ENCODE measurements around the gene RNF13. TPM values are rescaled to one million over a fixed set of nuclear protein-coding genes. Genes with fewer than 3 reads are reported as not detected.
A peak's percentile ranks its signal among the peaks of the same experiment; 100 is the strongest.

Gene RNF13
- total and polyA plus RNA-seq, 4 experiments from 2014 or later, result 63.3 to 136 (median 98.7) TPM

DNA sequence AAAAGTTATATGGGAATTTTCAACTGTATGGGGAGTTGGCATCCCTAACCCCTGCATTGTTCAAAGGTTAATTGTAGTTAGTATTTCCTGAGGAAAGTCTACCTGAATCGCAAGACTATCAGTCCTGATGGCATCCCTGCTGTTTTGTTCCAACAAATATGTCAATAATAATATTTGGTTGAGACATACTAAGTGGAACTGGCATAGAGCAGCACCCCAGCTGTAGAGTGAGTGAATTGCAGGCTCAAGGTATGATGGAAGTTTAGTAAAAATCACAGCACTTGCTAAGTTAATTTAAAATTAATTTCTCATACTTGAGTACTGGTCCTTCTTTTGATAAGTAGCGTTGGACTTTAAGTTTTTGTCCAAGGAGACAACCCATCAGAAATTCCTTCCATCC lies 42.8 kb upstream of the RNF13 start:
- no peaks in the 10 kb centered on the region for H3K4me1 Mint-ChIP-seq
- DNase-seq, result no peak
- POLR2A ChIA-PET (ENCODE audit: partially characterized antibody), result no interaction called here
- no peaks in the 10 kb centered on the region for H3K36me3 ChIP-seq (ENCODE audit: insufficient read depth, low read length)
- no peak overlapping the region for H3K4me3 ChIP-seq (ENCODE audit: low read length in 2 of 2)
- H3K4me1 ChIP-seq (ENCODE audit: insufficient read depth, low read length), result no peaks in the 10 kb centered on the region
- CTCF ChIA-PET (ENCODE audit: partially characterized antibody), result interaction anchor here (1.0 to 4.9 kb wide), 12 partner anchors 9 to 650 kb away, joined by 3 to 35 read pairs (median 20); partner anchors contain the start of genes ANKUB1 and COMMD2
- peaks cover 2% of the 10 kb centered on the region for H3K27me3 ChIP-seq (ENCODE audit: insufficient read depth, low read length)
- intact Hi-C loops (cut with micrococcal nuclease), result no loop called here
- H3K27ac Mint-ChIP-seq, result no peak overlapping the region
- no peak overlapping the region for H3K4me3 Mint-ChIP-seq
- no peaks in the 10 kb centered on the region for H3K36me3 Mint-ChIP-seq
- peaks cover 4 to 10% of the 10 kb centered on the region in 2 donors for H3K27me3 Mint-ChIP-seq
- H3K27ac ChIP-seq (ENCODE audit: low read depth, low read length), result no peak overlapping the region
- H3K9me3 Mint-ChIP-seq, result no peaks in the 10 kb centered on the region
- H3K9me3 ChIP-seq (ENCODE audit: control insufficient read depth in 1 of 2, low read length in 2 of 2), result no peaks in the 10 kb centered on the region

DNA sequence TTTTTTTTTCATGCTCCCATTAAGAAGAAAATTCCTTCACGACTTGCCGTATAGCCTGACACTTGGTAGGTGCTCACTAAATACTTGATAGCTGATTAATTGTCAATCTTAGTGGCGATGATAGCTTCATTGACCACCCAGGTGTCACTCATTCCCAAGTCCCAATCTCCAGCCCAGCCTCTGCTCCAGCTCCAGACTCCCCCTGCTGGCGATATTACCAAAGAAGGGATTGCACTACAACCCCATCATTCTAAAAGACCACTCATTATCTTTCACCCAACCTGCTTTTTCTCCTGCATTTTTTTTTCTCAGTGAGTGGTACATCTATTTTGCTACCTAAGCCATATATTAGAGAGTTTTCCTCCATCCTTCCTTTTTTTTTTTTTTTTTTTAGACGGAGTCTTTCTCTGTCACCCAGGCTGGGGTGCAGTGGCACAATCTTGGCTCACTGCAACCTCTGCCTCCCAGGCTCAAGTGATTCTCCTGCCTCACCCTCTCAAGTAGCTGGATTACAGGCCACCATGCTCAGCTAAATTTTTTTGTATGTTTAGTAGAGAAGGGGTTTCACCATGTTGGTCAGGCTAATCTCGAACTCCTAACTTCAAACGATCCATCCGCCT lies 41.3 kb upstream of the RNF13 start:
- H3K4me1 Mint-ChIP-seq, result no peaks in the 10 kb centered on the region
- peaks cover 4 to 7% of the 10 kb centered on the region in 2 donors for H3K27me3 Mint-ChIP-seq
- H3K27ac Mint-ChIP-seq, result peak overlapping the region in 1 of 7 donors; percentile 0

DNA sequence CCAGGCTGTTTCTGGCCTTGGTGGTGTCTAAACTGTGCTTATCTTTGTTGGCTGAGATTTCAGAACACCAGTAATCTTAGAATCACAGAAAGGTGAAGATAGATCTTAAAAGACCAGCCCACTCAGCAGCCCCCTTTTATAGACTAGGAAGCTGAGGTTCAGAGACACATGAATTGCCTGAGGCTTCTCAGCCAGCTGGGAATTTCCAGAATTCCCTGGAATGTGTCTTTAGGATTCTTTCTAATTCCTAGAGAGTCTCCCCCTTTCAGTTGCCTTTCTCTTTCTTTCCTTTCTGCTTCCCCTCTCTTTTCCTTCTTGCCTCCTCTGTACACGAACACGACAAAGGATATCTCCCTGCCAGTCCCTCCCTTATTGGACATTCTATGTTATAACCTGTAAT lies 40.2 kb upstream of the RNF13 start:
- Histone ChIP-seq H3K36me3 (ENCODE audit: insufficient read depth, low read length) (no peaks in the 10 kb centered on the region), H3K27me3 (ENCODE audit: insufficient read depth, low read length) (no peaks in the 10 kb centered on the region), H3K4me1 (ENCODE audit: insufficient read depth, low read length) (no peaks in the 10 kb centered on the region), H3K27ac (ENCODE audit: low read depth, low read length) (no peak overlapping the region), H3K9me3 (ENCODE audit: control insufficient read depth in 1 of 2, low read length in 2 of 2) (no peaks in the 10 kb centered on the region), H3K4me3 (ENCODE audit: low read length in 2 of 2) (no peak overlapping the region)
- H3K4me3 Mint-ChIP-seq, result no peak overlapping the region
- no peak for DNase-seq
- H3K9me3 Mint-ChIP-seq, result no peaks in the 10 kb centered on the region
- ChIA-PET CTCF (ENCODE audit: partially characterized antibody) (interaction anchor here (0.8 to 4.9 kb wide), 10 partner anchors 9 to 653 kb away, joined by 3 to 35 read pairs (median 24); partner anchors contain the start of genes ANKUB1 and COMMD2), POLR2A (ENCODE audit: partially characterized antibody) (no interaction called here)
- H3K27ac Mint-ChIP-seq, result peak overlapping the region in 1 of 7 donors; percentile 23
- no peaks in the 10 kb centered on the region for H3K4me1 Mint-ChIP-seq
- intact Hi-C loops (cut with micrococcal nuclease), result no loop called here
- peaks cover 3 to 7% of the 10 kb centered on the region in 2 donors for H3K27me3 Mint-ChIP-seq
- H3K36me3 Mint-ChIP-seq, result no peaks in the 10 kb centered on the region

More for the DNA sequence above, 41.3 kb upstream of the RNF13 start:
- Mint-ChIP-seq H3K4me3 (no peak overlapping the region), H3K9me3 (no peaks in the 10 kb centered on the region), H3K36me3 (no peaks in the 10 kb centered on the region)
- CTCF ChIA-PET (ENCODE audit: partially characterized antibody), result interaction anchor here (0.6 to 4.9 kb wide), 23 partner anchors 9 to 821 kb away, joined by 3 to 35 read pairs (median 4); partner anchors contain the start of genes ANKUB1 and COMMD2
- Histone ChIP-seq H3K36me3 (ENCODE audit: insufficient read depth, low read length) (no peaks in the 10 kb centered on the region), H3K4me3 (ENCODE audit: low read length in 2 of 2) (no peak overlapping the region), H3K27ac (ENCODE audit: low read depth, low read length) (no peak overlapping the region), H3K9me3 (ENCODE audit: control insufficient read depth in 1 of 2, low read length in 2 of 2) (no peaks in the 10 kb centered on the region), H3K27me3 (ENCODE audit: insufficient read depth, low read length) (no peaks in the 10 kb centered on the region), H3K4me1 (ENCODE audit: insufficient read depth, low read length) (no peaks in the 10 kb centered on the region)
- DNase-seq, result peak in 3 of 5 donors; percentile 9 to 20 (median 16)
- POLR2A ChIA-PET (ENCODE audit: partially characterized antibody), result no interaction called here
- intact Hi-C loops (cut with micrococcal nuclease), result loop anchor here (1.0 kb wide), 1 partner anchor 651 kb away; no protein-coding TSS in a partner anchor

DNA sequence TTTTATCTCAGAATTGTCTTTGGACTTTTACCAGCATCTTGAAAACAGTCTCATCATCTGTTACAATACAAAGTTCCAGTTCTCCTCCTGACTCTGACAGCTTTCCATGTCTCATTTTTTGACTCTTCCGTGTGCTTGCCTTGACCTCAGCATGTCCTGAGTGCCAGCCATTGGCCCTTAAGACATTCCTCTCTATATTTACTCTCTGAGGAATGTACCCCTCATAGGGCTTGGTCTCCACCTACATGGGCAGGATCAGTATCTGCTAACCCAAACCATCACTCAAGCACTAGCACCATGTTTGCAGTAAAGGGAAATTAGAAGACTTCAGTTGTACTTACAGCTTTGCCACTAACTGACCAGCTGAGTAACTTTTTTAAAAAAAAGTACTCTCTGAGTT lies 36.8 kb upstream of the RNF13 start:
- ChIA-PET CTCF (ENCODE audit: partially characterized antibody) (interaction anchor here (1.6 to 2.6 kb wide), 3 partner anchors 10 to 253 kb away, joined by 3 to 9 read pairs (median 7); no protein-coding TSS in a partner anchor), POLR2A (ENCODE audit: partially characterized antibody) (no interaction called here)
- no peaks in the 10 kb centered on the region for H3K9me3 Mint-ChIP-seq
- no peaks in the 10 kb centered on the region for H3K4me1 Mint-ChIP-seq
- H3K27me3 ChIP-seq (ENCODE audit: insufficient read depth, low read length), result no peaks in the 10 kb centered on the region
- no peak overlapping the region for H3K4me3 Mint-ChIP-seq
- H3K4me1 ChIP-seq (ENCODE audit: insufficient read depth, low read length), result no peaks in the 10 kb centered on the region
- H3K36me3 Mint-ChIP-seq, result no peaks in the 10 kb centered on the region
- H3K27ac Mint-ChIP-seq, result no peak overlapping the region
- H3K27me3 Mint-ChIP-seq, result peaks cover 2 to 7% of the 10 kb centered on the region in 2 donors
- intact Hi-C loops (cut with micrococcal nuclease), result no loop called here
- H3K36me3 ChIP-seq (ENCODE audit: insufficient read depth, low read length), result no peaks in the 10 kb centered on the region
- H3K9me3 ChIP-seq (ENCODE audit: control insufficient read depth in 1 of 2, low read length in 2 of 2), result no peaks in the 10 kb centered on the region
- no peak overlapping the region for H3K4me3 ChIP-seq (ENCODE audit: low read length in 2 of 2)
- no peak for DNase-seq
- H3K27ac ChIP-seq (ENCODE audit: low read depth, low read length), result no peak overlapping the region

DNA sequence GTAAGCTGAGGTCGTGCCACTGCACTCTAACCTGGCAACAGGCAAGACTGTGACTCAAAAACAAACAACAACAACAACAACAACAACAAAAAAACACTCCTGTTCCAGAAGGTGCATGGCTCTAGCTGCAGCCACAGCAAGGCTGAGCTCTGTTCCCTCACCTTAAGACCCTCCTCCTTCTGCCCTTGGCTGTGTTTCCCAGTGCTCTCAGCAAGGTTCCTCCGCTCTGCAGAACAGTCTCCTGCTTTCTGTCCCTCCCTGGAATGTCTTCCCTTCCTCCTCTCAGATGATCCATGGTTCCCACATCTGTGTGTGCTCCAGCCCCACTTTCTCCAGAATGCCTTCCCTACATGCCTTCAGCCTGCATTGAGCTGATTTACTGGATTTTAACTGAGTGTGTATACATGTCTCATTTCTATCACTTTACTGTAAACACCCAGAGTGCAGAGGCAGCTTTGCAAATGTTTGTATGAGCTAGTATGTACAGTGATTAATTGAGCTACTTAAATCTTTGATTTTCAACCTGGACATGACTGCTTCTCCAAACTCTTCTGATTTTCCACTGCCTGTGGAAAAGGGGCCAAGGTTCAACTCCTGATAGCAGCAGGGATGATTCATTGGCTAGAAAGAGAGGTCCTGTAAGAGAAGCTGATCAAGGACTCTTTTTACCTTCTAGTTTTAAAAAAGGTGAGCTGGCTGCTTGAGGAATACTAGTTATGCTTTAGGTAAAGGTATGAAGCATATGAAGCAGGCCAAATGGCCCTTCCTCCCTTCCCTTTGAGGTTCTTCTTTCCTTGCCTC lies 35.4 kb upstream of the RNF13 start:
- H3K4me3 Mint-ChIP-seq, result peak overlapping the region in 1 of 8 donors; percentile 5
- no peak for DNase-seq
- no peak overlapping the region for H3K4me3 ChIP-seq (ENCODE audit: low read length in 2 of 2)
- H3K4me1 Mint-ChIP-seq, result peaks cover 0 to 4% (median 0%) of the 10 kb centered on the region in 4 donors
- H3K27me3 ChIP-seq (ENCODE audit: insufficient read depth, low read length), result no peaks in the 10 kb centered on the region
- H3K9me3 ChIP-seq (ENCODE audit: control insufficient read depth in 1 of 2, low read length in 2 of 2), result no peaks in the 10 kb centered on the region
- no peaks in the 10 kb centered on the region for H3K9me3 Mint-ChIP-seq
- ChIA-PET CTCF (ENCODE audit: partially characterized antibody) (interaction anchor here (0.8 to 2.6 kb wide), 3 partner anchors 8 to 30 kb away, joined by 3 to 7 read pairs (median 4); no protein-coding TSS in a partner anchor), POLR2A (ENCODE audit: partially characterized antibody) (no interaction called here)
- H3K4me1 ChIP-seq (ENCODE audit: insufficient read depth, low read length), result no peaks in the 10 kb centered on the region
- H3K27ac ChIP-seq (ENCODE audit: low read depth, low read length), result no peak overlapping the region
- H3K27me3 Mint-ChIP-seq, result peaks cover 2 to 5% of the 10 kb centered on the region in 2 donors
- no peaks in the 10 kb centered on the region for H3K36me3 Mint-ChIP-seq
- no peak overlapping the region for H3K27ac Mint-ChIP-seq
- intact Hi-C loops (cut with micrococcal nuclease), result no loop called here
- H3K36me3 ChIP-seq (ENCODE audit: insufficient read depth, low read length), result no peaks in the 10 kb centered on the region

DNA sequence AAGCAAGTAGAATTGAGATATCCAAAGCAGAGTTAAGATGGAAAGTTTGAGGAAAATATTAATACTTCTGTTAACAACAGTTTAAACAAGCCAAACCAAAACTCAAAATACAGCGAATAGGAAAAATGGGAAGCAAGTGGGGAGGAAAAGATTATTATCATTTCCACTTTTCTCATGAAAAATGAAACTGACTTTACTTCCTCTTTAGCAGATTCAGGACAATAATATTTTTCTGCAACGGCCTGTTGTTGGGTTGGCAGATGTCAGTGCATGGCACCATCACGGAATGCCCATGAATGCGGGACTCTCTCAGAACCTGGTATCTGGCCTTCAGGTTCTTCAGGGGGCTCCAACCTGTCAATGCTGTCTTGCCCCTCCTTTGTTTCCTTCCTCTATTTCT lies 31.8 kb upstream of the RNF13 start:
- peaks cover 0 to 2% (median under 1%) of the 10 kb centered on the region in 8 donors for H3K9me3 Mint-ChIP-seq
- Histone ChIP-seq H3K4me1 (ENCODE audit: insufficient read depth, low read length) (no peaks in the 10 kb centered on the region), H3K4me3 (ENCODE audit: low read length in 2 of 2) (no peak overlapping the region), H3K9me3 (ENCODE audit: control insufficient read depth in 1 of 2, low read length in 2 of 2) (no peaks in the 10 kb centered on the region), H3K27me3 (ENCODE audit: insufficient read depth, low read length) (no peaks in the 10 kb centered on the region), H3K27ac (ENCODE audit: low read depth, low read length) (no peak overlapping the region), H3K36me3 (ENCODE audit: insufficient read depth, low read length) (no peaks in the 10 kb centered on the region)
- intact Hi-C loops (cut with micrococcal nuclease), result no loop called here
- no peaks in the 10 kb centered on the region for H3K36me3 Mint-ChIP-seq
- peak overlapping the region in 1 of 7 donors; percentile 36 for H3K27ac Mint-ChIP-seq
- ChIA-PET CTCF (ENCODE audit: partially characterized antibody) (interaction anchor here (2.0 kb wide), 1 partner anchor 9 kb away, joined by 20 read pairs; no protein-coding TSS in a partner anchor), POLR2A (ENCODE audit: partially characterized antibody) (no interaction called here)
- no peak overlapping the region for H3K4me3 Mint-ChIP-seq
- peaks cover 0 to 4% (median 0%) of the 10 kb centered on the region in 4 donors for H3K4me1 Mint-ChIP-seq
- DNase-seq, result no peak
- peaks cover 3 to 6% of the 10 kb centered on the region in 2 donors for H3K27me3 Mint-ChIP-seq

DNA sequence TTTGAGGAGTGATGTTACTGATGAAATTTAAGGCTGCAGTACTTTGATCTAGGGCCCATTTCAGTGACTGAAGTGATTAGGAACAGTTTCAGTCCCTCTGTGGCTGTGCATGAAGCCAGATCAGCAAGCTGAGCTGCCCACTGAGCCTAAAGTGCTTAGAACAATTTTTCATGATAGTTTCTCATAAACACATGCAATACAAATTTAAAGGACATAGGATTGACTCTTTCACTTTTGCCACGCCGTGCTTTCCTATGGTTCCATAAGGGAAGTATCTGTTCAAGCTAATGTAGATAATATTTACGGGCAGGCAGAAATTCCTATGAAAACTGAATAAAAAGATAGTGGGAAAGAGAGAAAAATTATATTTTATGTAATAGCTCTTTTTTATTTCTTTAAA lies 31.3 kb upstream of the RNF13 start:
- intact Hi-C loops (cut with micrococcal nuclease), result no loop called here
- DNase-seq, result no peak
- Mint-ChIP-seq H3K4me3 (no peak overlapping the region), H3K27ac (no peak overlapping the region), H3K27me3 (peaks cover 3 to 8% of the 10 kb centered on the region in 2 donors), H3K4me1 (peaks cover 0 to 4% (median 0%) of the 10 kb centered on the region in 4 donors), H3K9me3 (peaks cover 0 to 4% (median under 1%) of the 10 kb centered on the region in 8 donors), H3K36me3 (no peaks in the 10 kb centered on the region)
- no peak overlapping the region for H3K4me3 ChIP-seq (ENCODE audit: low read length in 2 of 2)
- no peaks in the 10 kb centered on the region for H3K9me3 ChIP-seq (ENCODE audit: control insufficient read depth in 1 of 2, low read length in 2 of 2)
- no peak overlapping the region for H3K27ac ChIP-seq (ENCODE audit: low read depth, low read length)
- H3K4me1 ChIP-seq (ENCODE audit: insufficient read depth, low read length), result no peaks in the 10 kb centered on the region
- H3K27me3 ChIP-seq (ENCODE audit: insufficient read depth, low read length), result no peaks in the 10 kb centered on the region
- ChIA-PET CTCF (ENCODE audit: partially characterized antibody) (interaction anchor here (2.0 kb wide), 1 partner anchor 9 kb away, joined by 20 read pairs; no protein-coding TSS in a partner anchor), POLR2A (ENCODE audit: partially characterized antibody) (no interaction called here)
- H3K36me3 ChIP-seq (ENCODE audit: insufficient read depth, low read length), result no peaks in the 10 kb centered on the region

Measured in CD4-positive, alpha-beta memory T cell (primary cell).